ENCODE data around the gene XRCC1. TPM values are rescaled to one million over a fixed set of nuclear protein-coding genes. Genes with fewer than 3 reads are reported as not detected.

XRCC1 gene
- total and polyA plus RNA-seq, 2 of the 8 experiments (the other 6 are each of a cell fraction or from before 2014, with no cell fraction given), result 42.5 to 44.4 TPM

DNA sequence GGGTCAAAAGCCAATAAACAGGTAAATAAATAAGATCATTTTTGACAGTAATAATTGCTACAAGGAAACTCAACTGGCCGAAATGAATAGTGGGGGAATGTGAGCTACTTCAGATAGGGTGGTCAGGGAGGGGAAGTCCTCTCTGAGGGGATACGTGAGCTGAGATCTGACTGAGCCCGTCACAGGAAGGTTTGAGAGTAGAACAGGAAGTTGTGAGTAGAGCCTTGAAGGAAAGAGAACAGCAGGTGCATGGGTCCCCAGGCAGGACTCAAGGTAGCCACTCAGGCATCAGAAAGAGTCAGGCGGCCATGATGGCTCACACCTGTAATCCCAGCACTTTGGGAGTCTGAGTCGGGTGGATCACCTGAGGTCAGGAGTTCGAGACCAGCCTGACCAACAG, 14.4 kb upstream of the XRCC1 start:
- Histone ChIP-seq H2AFZ (ENCODE audit: low read length) (no peak overlapping the region), H2BK12ac (ENCODE audit: low read depth, low read length) (no peak overlapping the region), H2BK5ac (ENCODE audit: low read depth, low read length) (no peak overlapping the region), H3K9ac (replicated peaks in 1 of 4; ENCODE audit: extremely low read depth in 1 of 4, low read depth in 3 of 4, low read length in 3 of 4) (no peak overlapping the region), H3K27ac (ENCODE audit: low read depth, low read length) (no peak overlapping the region), H3K4ac (replicated peaks; ENCODE audit: insufficient read length, low read depth, low read length) (no peak overlapping the region), H2BK20ac (ENCODE audit: low read length) (no peak overlapping the region), H3K27me3 (replicated peaks in 1 of 4; ENCODE audit: control insufficient read depth in 3 of 4, extremely low read depth in 1 of 4, insufficient read depth in 3 of 4, low read length in 3 of 4) (no peaks in the 10 kb centered on the region), H3K79me1 (ENCODE audit: low read depth, low read length) (no peaks in the 10 kb centered on the region; the same call in none of the 2 replicates), H4K91ac (replicated peaks; ENCODE audit: insufficient read length, low read length) (no peak overlapping the region), H3K56ac (replicated peaks; ENCODE audit: insufficient read length, low read depth, low read length) (no peak overlapping the region), H3K36me3 (ENCODE audit: control insufficient read depth in 2 of 4, insufficient read depth in 4 of 4, low read length in 3 of 4) (peaks cover 3 to 21% (median 10%) of the 10 kb centered on the region in 4 experiments; a peak in 5 of 8 replicates), H3K14ac (ENCODE audit: insufficient read length) (no peak overlapping the region), H2AK5ac (ENCODE audit: low read depth, low read length) (no peak overlapping the region), H3K4me1 (replicated peaks in 1 of 4; ENCODE audit: control insufficient read depth in 3 of 4, insufficient read depth in 4 of 4, low read length in 3 of 4) (no peaks in the 10 kb centered on the region), H3K4me2 (ENCODE audit: insufficient read depth in 1 of 2, low read depth in 2 of 2, low read length in 2 of 2) (no peak overlapping the region), H3K79me2 (ENCODE audit: control insufficient read depth in 1 of 2, insufficient read depth in 2 of 2, low read length in 2 of 2) (no peaks in the 10 kb centered on the region), H3K18ac (ENCODE audit: extremely low read depth, low read length) (no peak overlapping the region), H2BK120ac (replicated peaks; ENCODE audit: low read depth, low read length) (no peak overlapping the region), H3K23me2 (ENCODE audit: low read depth, low read length) (no peaks in the 10 kb centered on the region), H4K8ac (ENCODE audit: extremely low read depth, insufficient read depth, low read length) (no peak overlapping the region), H3K23ac (ENCODE audit: insufficient read length) (no peak overlapping the region), H4K20me1 (replicated peaks in 1 of 2; ENCODE audit: control insufficient read depth in 1 of 2, insufficient read depth in 2 of 2, low read length in 2 of 2) (peaks cover 6 to 7% of the 10 kb centered on the region in 2 experiments), H4K5ac (ENCODE audit: insufficient read length, low read depth, low read length) (no peak overlapping the region), H2BK15ac (ENCODE audit: low read length) (no peak overlapping the region), H3K4me3 (ENCODE audit: extremely low read depth in 1 of 4, insufficient read depth in 2 of 4, low read depth in 3 of 4, low read length in 4 of 4) (no peak overlapping the region), H3K9me3 (ENCODE audit: insufficient read depth in 2 of 2, low read depth in 1 of 2, low read length in 1 of 2) (no peaks in the 10 kb centered on the region)
- WGBS, 2 experiments (ENCODE audit: extremely low coverage in 1 of 2, insufficient coverage in 1 of 2, insufficient read length in 1 of 2, insufficient replicate concordance in 2 of 2, low coverage in 1 of 2, low lambda C conversion rate in 2 of 2, missing lambda C conversion rate in 1 of 2), result 90% methylated on average over 6 of the region's 6 CpGs; no CpG with 5 or more reads in 1 of the 2 experiments
- ChIA-PET CTCF (ENCODE audit: partially characterized antibody) (interaction anchor here (1.0 to 2.8 kb wide), 3 partner anchors 12 to 70 kb away, joined by 3 to 16 read pairs (median 7); no protein-coding TSS in a partner anchor), POLR2A (ENCODE audit: partially characterized antibody) (interaction anchor here (2.0 to 3.1 kb wide), 2 partner anchors 9 to 13 kb away, joined by 6 to 14 read pairs; no protein-coding TSS in a partner anchor)
- TF ChIP-seq JUND (IDR thresholded peaks at IDR 0.05; ENCODE audit: low read length), result no peak
- TF ChIP-seq, protein P1, sequence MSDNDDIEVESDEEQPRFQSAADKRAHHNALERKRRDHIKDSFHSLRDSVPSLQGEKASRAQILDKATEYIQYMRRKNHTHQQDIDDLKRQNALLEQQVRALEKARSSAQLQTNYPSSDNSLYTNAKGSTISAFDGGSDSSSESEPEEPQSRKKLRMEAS (IDR thresholded peaks at IDR 0.05), result no peak
- no peak for TF ChIP-seq TEAD4 (IDR thresholded peaks at IDR 0.05; ENCODE audit: low read depth, low read length)
- no peak for TF ChIP-seq SP1 (IDR thresholded peaks at IDR 0.05; ENCODE audit: low read depth, low read length)
- no peak for TF ChIP-seq POLR2AphosphoS5 (IDR thresholded peaks at IDR 0.05; ENCODE audit: low read depth, low read length)
- TF ChIP-seq POU5F1 (IDR thresholded peaks at IDR 0.05; ENCODE audit: low read depth, low read length), result no peak
- TF ChIP-seq CEBPB (IDR thresholded peaks at IDR 0.05; ENCODE audit: low read depth, low read length), result no peak
- no peak for TF ChIP-seq TAF1 (IDR thresholded peaks at IDR 0.05; ENCODE audit: low read depth, low read length)
- TF ChIP-seq JUN (IDR thresholded peaks at IDR 0.05; ENCODE audit: low read depth, low read length), result no peak
- TF ChIP-seq CREB1 (IDR thresholded peaks at IDR 0.05), result no peak
- no peak for TF ChIP-seq CTBP2 (IDR thresholded peaks at IDR 0.05; ENCODE audit: borderline replicate concordance, insufficient read depth, insufficient read length, low read length)
- no peak for TF ChIP-seq RFX5 (IDR thresholded peaks at IDR 0.05; ENCODE audit: borderline replicate concordance, low read depth, low read length)
- no peak for TF ChIP-seq TBP (IDR thresholded peaks at IDR 0.05; ENCODE audit: low read depth, low read length)
- TF ChIP-seq EP300 (IDR thresholded peaks at IDR 0.05; ENCODE audit: borderline replicate concordance in 1 of 2, low read depth in 2 of 2, low read length in 2 of 2), result no peak
- no peak for TF ChIP-seq KDM5A (IDR thresholded peaks at IDR 0.05; ENCODE audit: low read length)
- DNase-seq (ENCODE audit: low read depth in 1 of 2, low spot score in 2 of 2) (no peak), FAIRE-seq (no peak)
